Left renal pelvis (tissue), 4 donors: ENCODE results near the gene KCNH3. TPM values are rescaled to one million over a fixed set of nuclear protein-coding genes. Genes with fewer than 3 reads are reported as not detected.
"Not testable (repeated sequence)": the region's sequence is repeated elsewhere in the genome, so short reads cannot be mapped to it uniquely, and the experiment has no call there.

ENCODE experiments used
- DNase-seq, 4 donors: peaks; one replicate each; pipeline ENCODE4 v3.0.0-alpha.2; 2013; ENCODE audit warnings: low read depth in 4 of 4, low spot score in 3 of 4
- polyA plus RNA-seq, 4 donors: library from polyadenylated mRNA; unstranded; fragments of 120-200 nt; gene quantifications; one replicate each; pipeline ENCODE4 v1.2.1, GENCODE V29; 2013; ENCODE audit not compliant: insufficient read length in 4 of 4

The KCNH3 gene
- polyA plus RNA-seq, 4 donors = 2.4 to 8.5 (median 4.6) TPM

GRCh38 chr12:49582850-49583249, 44.0 kb downstream of the KCNH3 start:
- DNase-seq = no peak

- no peak for DNase-seq
Observed at GRCh38 chr12:49583366-49584094, 44.7 kb downstream of the KCNH3 start.

GRCh38 chr12:49584591-49584990, 45.8 kb downstream of the KCNH3 start:
- no peak for DNase-seq

- DNase-seq = no peak
Observed at GRCh38 chr12:49585477-49586459, 46.9 kb downstream of the KCNH3 start.

GRCh38 chr12:49587174-49587908, 48.5 kb downstream of the KCNH3 start:
- DNase-seq = no peak

GRCh38 chr12:49588281-49588680, 49.5 kb downstream of the KCNH3 start:
- no peak for DNase-seq

GRCh38 chr12:49588721-49589516, 50.1 kb downstream of the KCNH3 start:
- DNase-seq = no peak

GRCh38 chr12:49598527-49598926, 59.7 kb downstream of the KCNH3 start:
- no peak for DNase-seq

- no peak for DNase-seq
Observed at GRCh38 chr12:49599961-49600360, 61.1 kb downstream of the KCNH3 start.

GRCh38 chr12:49603721-49604120, 64.9 kb downstream of the KCNH3 start:
- no peak for DNase-seq

GRCh38 chr12:49604856-49605255, 66.0 kb downstream of the KCNH3 start:
- no peak for DNase-seq

GRCh38 chr12:49605539-49605938, 66.7 kb downstream of the KCNH3 start, which contains the start of gene FAM186B:
TSS of gene FAM186B (minus strand) at chr12:49605639. CDS start at chr12:49605477, 162 bp downstream.
- not testable (repeated sequence) for DNase-seq

Other genes starting within 250 kb of the KCNH3 start
- gene PRPH, start 243.9 kb upstream of the KCNH3 start, polyA plus RNA-seq = 1 to 10 TPM in 3 of 4 donors, under 1 TPM in 1; 0.29 to 5.8 (median 3.0) TPM
- 10 to 100 TPM; 16.4 to 37.7 (median 23.3) TPM for gene TROAP, start 215.8 kb upstream of the KCNH3 start, polyA plus RNA-seq
- 1 to 10 TPM; 1.1 to 2.0 (median 1.3) TPM for gene C1QL4, start 201.8 kb upstream of the KCNH3 start, polyA plus RNA-seq
- 10 to 100 TPM in 3 of 4 donors, 1 to 10 TPM in 1; 6.5 to 26.4 (median 17.8) TPM for gene DNAJC22, start 192.1 kb upstream of the KCNH3 start, polyA plus RNA-seq
- gene SPATS2, start 171.6 kb upstream of the KCNH3 start, polyA plus RNA-seq = 10 to 100 TPM; 48.7 to 60.5 (median 50.7) TPM
- gene MCRS1, start 29.1 kb downstream of the KCNH3 start, polyA plus RNA-seq = 10 to 100 TPM; 45.4 to 77.8 (median 64.5) TPM
- gene FAM186B, start 66.6 kb downstream of the KCNH3 start, polyA plus RNA-seq = 1 to 10 TPM in 2 of 4 donors, under 1 TPM in 2; 0.82 to 2.4 (median 1.00) TPM
- 10 to 100 TPM; 20.0 to 37.3 (median 22.3) TPM for gene PRPF40B, start 84.5 kb downstream of the KCNH3 start, polyA plus RNA-seq
- 10 to 100 TPM; 36.8 to 39.7 (median 37.8) TPM for gene FMNL3, start 168.4 kb downstream of the KCNH3 start, polyA plus RNA-seq
- gene TMBIM6, start 202.5 kb downstream of the KCNH3 start, polyA plus RNA-seq = 100 to 1,000 TPM; 443 to 774 (median 723) TPM